ENCODE data around the gene PSME3. TPM values are rescaled to one million over a fixed set of nuclear protein-coding genes. Genes with fewer than 3 reads are reported as not detected.

PSME3 gene
- 122 and 130 TPM in 2 replicates for total RNA-seq

GRCh38 chr17:42832934-42833766 lies at the start of gene PSME3:
TSS of gene PSME3 (plus strand) at chr17:42833397. CDS start at chr17:42833632, 235 bp downstream.

GRCh38 chr17:42798383-42799380 lies 34.5 kb upstream of the PSME3 start, which contains the start of the genes CNTD1 and COA3:
TSS of gene CNTD1 (plus strand) at chr17:42798861. CDS start at chr17:42799068, 207 bp downstream.
TSS of gene COA3 (minus strand) at chr17:42798704. CDS start at chr17:42798681, 23 bp downstream.

GRCh38 chr17:42844271-42844670 lies 11.1 kb downstream of the PSME3 start, which contains the start of gene AOC2:
TSS of gene AOC2 (plus strand) at chr17:42844580. CDS start at chr17:42844627, 47 bp downstream.

GRCh38 chr17:42850954-42851353 lies 17.8 kb downstream of the PSME3 start, which contains the start of gene AOC3:
TSS of gene AOC3 (plus strand) at chr17:42851199. CDS start at chr17:42851344, 145 bp downstream.

Other genes with a start within 250 kb of the PSME3 start
- gene RETREG3, start 224.0 kb upstream of the PSME3 start, total RNA-seq = 47.0 and 57.5 TPM in 2 replicates
- gene TUBG1, start 223.7 kb upstream of the PSME3 start, total RNA-seq = 90.4 and 130 TPM in 2 replicates
- gene TUBG2, start 174.1 kb upstream of the PSME3 start, total RNA-seq = 8.5 and 9.0 TPM in 2 replicates
- gene PLEKHH3, start 156.4 kb upstream of the PSME3 start, total RNA-seq = 49.8 and 55.3 TPM in 2 replicates
- gene CCR10, start 151.6 kb upstream of the PSME3 start, total RNA-seq = 0.19 and 0.28 TPM in 2 replicates
- 4.1 and 4.2 TPM in 2 replicates for gene CNTNAP1, start 150.9 kb upstream of the PSME3 start, total RNA-seq
- 9.0 and 10.4 TPM in 2 replicates for gene EZH1, start 88.4 kb upstream of the PSME3 start, total RNA-seq
- 0.49 TPM in 1 of 2 replicates, not detected in the other for gene RAMP2, start 72.2 kb upstream of the PSME3 start, total RNA-seq
- 98.8 and 108 TPM in 2 replicates for gene VPS25, start 59.9 kb upstream of the PSME3 start, total RNA-seq
- gene WNK4, start 52.8 kb upstream of the PSME3 start, total RNA-seq = 0.09 TPM in 1 of 2 replicates, not detected in the other
- gene COA3, start 34.7 kb upstream of the PSME3 start, total RNA-seq = 78.8 and 81.6 TPM in 2 replicates
- gene CNTD1, start 34.5 kb upstream of the PSME3 start, total RNA-seq = 0.07 TPM in 1 of 2 replicates, not detected in the other
- 76.7 and 84.6 TPM in 2 replicates for gene BECN1, start 9.1 kb upstream of the PSME3 start, total RNA-seq
- 0.14 and 0.92 TPM in 2 replicates for gene AOC2, start 11.2 kb downstream of the PSME3 start, total RNA-seq
- gene AOC3, start 17.8 kb downstream of the PSME3 start, total RNA-seq = under 0.01 and 0.07 TPM in 2 replicates
- gene G6PC1, start 67.4 kb downstream of the PSME3 start, total RNA-seq = not detected in 2 replicates
- 29.7 and 38.9 TPM in 2 replicates for gene AARSD1, start 131.1 kb downstream of the PSME3 start, total RNA-seq
- gene PTGES3L, start 146.7 kb downstream of the PSME3 start, total RNA-seq = 0.28 and 0.49 TPM in 2 replicates
- gene RUNDC1, start 147.2 kb downstream of the PSME3 start, total RNA-seq = 8.7 and 12.2 TPM in 2 replicates
- 1,265 and 2,388 TPM in 2 replicates for gene RPL27, start 165.0 kb downstream of the PSME3 start, total RNA-seq
- gene IFI35, start 173.4 kb downstream of the PSME3 start, total RNA-seq = 3.0 and 4.9 TPM in 2 replicates
- 96.8 and 127 TPM in 2 replicates for gene VAT1, start 189.0 kb downstream of the PSME3 start, total RNA-seq
- under 0.01 and 0.21 TPM in 2 replicates for gene RND2, start 191.8 kb downstream of the PSME3 start, total RNA-seq

Data from airway epithelial cell (primary cell).